ENCODE data around the gene SMCHD1. TPM values are rescaled to one million over a fixed set of nuclear protein-coding genes. Genes with fewer than 3 reads are reported as not detected.

Gene SMCHD1
- total RNA-seq, 4 donors from 2014 or later: 58.4 to 270 (median 98.6) TPM

- no peaks in the 10 kb centered on the region for H3K4me1 ChIP-seq
- no peak overlapping the region for H3K27ac ChIP-seq
- H3K27me3 ChIP-seq: no peaks in the 10 kb centered on the region
- H3K9me3 ChIP-seq: no peaks in the 10 kb centered on the region
- intact Hi-C loops (cut with DNase I; ENCODE audit: low total_unique reads): no loop called here
- H3K36me3 ChIP-seq: no peaks in the 10 kb centered on the region
- no peak overlapping the region for H3K4me3 ChIP-seq
- TF ChIP-seq POLR2A (IDR thresholded peaks at IDR 0.05): no peak
- TF ChIP-seq, protein P1, sequence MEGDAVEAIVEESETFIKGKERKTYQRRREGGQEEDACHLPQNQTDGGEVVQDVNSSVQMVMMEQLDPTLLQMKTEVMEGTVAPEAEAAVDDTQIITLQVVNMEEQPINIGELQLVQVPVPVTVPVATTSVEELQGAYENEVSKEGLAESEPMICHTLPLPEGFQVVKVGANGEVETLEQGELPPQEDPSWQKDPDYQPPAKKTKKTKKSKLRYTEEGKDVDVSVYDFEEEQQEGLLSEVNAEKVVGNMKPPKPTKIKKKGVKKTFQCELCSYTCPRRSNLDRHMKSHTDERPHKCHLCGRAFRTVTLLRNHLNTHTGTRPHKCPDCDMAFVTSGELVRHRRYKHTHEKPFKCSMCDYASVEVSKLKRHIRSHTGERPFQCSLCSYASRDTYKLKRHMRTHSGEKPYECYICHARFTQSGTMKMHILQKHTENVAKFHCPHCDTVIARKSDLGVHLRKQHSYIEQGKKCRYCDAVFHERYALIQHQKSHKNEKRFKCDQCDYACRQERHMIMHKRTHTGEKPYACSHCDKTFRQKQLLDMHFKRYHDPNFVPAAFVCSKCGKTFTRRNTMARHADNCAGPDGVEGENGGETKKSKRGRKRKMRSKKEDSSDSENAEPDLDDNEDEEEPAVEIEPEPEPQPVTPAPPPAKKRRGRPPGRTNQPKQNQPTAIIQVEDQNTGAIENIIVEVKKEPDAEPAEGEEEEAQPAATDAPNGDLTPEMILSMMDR (IDR thresholded peaks at IDR 0.05): no peak
- DNase-seq: no peak
Observed at GRCh38 chr18:2617401-2617998, 38.0 kb upstream of the SMCHD1 start.

DNA sequence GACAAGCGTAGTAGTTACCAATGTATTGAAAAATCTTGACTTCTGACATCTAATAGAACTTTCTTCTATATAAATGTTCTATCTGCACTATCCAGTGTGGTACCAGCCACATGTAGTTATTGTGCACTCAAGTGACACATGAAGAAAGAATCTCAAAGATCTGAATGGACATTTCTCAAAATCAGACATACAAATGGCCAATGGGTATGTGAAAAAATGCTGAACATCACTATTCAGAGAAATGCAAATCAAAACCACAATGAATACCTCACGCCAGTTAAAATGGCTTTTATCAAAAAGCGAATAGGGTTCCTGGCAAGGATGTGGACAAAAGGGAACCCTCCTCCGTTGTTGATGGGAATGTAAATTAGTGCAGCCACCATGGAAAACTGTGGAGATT lies 37.5 kb upstream of the SMCHD1 start:
- intact Hi-C loops (cut with DNase I; ENCODE audit: low total_unique reads): no loop called here
- Histone ChIP-seq H3K4me1 (no peaks in the 10 kb centered on the region), H3K4me3 (no peak overlapping the region)

DNA sequence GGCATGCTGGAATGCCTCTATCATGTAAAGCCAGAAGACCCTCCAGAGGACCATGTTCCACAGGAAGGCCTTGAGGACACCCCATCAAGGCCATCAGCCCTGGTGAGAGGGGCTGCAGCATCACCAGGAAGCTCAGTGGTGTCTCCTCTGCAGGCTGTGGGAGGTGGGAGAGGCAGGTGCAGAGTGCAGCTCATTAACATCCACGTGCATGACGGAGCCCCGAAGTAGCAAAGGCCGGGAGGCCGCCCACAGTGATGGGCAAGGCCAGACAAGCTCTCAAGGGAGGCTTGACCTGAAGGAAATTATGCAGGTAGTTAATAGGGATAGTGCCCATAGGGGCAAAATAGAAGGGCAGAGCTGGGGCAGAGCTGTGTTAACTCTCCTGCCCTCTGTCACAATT lies 30.3 kb upstream of the SMCHD1 start:
- no peak for DNase-seq
- TF ChIP-seq, protein P1 (IDR thresholded peaks at IDR 0.05): no peak
- no peak for TF ChIP-seq POLR2A (IDR thresholded peaks at IDR 0.05)
- Histone ChIP-seq H3K4me3 (no peak overlapping the region), H3K36me3 (no peaks in the 10 kb centered on the region), H3K27me3 (no peaks in the 10 kb centered on the region), H3K9me3 (no peaks in the 10 kb centered on the region), H3K4me1 (no peaks in the 10 kb centered on the region), H3K27ac (no peak overlapping the region)
- intact Hi-C loops (cut with DNase I; ENCODE audit: low total_unique reads): no loop called here

More for the DNA sequence above, 37.5 kb upstream of the SMCHD1 start:
- TF ChIP-seq POLR2A (IDR thresholded peaks at IDR 0.05): no peak
- TF ChIP-seq, protein P1 (IDR thresholded peaks at IDR 0.05): no peak
- Histone ChIP-seq H3K36me3 (no peaks in the 10 kb centered on the region), H3K27me3 (no peaks in the 10 kb centered on the region), H3K27ac (no peak overlapping the region), H3K9me3 (no peaks in the 10 kb centered on the region)
- DNase-seq: no peak

GRCh38 chr18:2627821-2628276 lies 27.7 kb upstream of the SMCHD1 start:
- intact Hi-C loops (cut with DNase I; ENCODE audit: low total_unique reads): no loop called here
- no peaks in the 10 kb centered on the region for H3K9me3 ChIP-seq
- H3K4me3 ChIP-seq: no peak overlapping the region
- TF ChIP-seq, protein P1 (IDR thresholded peaks at IDR 0.05): no peak
- TF ChIP-seq POLR2A (IDR thresholded peaks at IDR 0.05): no peak
- H3K27me3 ChIP-seq: no peaks in the 10 kb centered on the region
- DNase-seq: no peak
- no peaks in the 10 kb centered on the region for H3K4me1 ChIP-seq
- H3K27ac ChIP-seq: no peak overlapping the region
- no peaks in the 10 kb centered on the region for H3K36me3 ChIP-seq

- intact Hi-C loops (cut with DNase I; ENCODE audit: low total_unique reads): no loop called here
- no peak for DNase-seq
- no peaks in the 10 kb centered on the region for H3K4me1 ChIP-seq
- no peaks in the 10 kb centered on the region for H3K27me3 ChIP-seq
- no peak overlapping the region for H3K27ac ChIP-seq
- H3K4me3 ChIP-seq: no peak overlapping the region
- H3K9me3 ChIP-seq: no peaks in the 10 kb centered on the region
- TF ChIP-seq, protein P1 (IDR thresholded peaks at IDR 0.05): no peak
- no peak for TF ChIP-seq POLR2A (IDR thresholded peaks at IDR 0.05)
- H3K36me3 ChIP-seq: no peaks in the 10 kb centered on the region
Observed at GRCh38 chr18:2629003-2629402, 26.5 kb upstream of the SMCHD1 start.

Data from uterus (tissue), 4 donors.